COLO829 (cell line): ENCODE results near the gene POSTN.
"Not testable (repeated sequence)": the region's sequence is repeated elsewhere in the genome, so short reads cannot be mapped to it uniquely, and the experiment has no call there.

Experiments used
- DNase-seq: peaks from one replicate; pipeline ENCODE4 v3.0.0; 2012; ENCODE audit warnings: low spot score

Gene POSTN

DNA sequence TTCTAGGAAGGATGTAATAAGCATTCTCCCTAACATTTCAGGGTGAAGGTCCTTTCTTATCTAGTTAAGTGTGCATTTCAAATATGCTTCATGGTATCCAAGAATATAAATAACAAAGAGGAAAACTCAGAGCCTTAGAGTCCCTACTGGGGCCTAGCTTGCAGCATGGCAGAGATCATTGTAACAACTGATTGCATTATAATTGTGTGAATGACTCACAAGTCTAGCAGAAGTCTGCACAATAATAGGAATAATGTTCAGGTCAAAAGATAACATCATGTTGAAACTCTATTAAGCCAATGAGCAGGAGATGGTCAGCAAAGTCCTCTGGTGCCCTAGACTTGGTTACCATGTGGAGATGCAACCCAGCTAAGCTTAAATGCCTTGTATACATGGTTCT is 3.4 kb downstream of the POSTN start:
- DNase-seq, result no peak

DNA sequence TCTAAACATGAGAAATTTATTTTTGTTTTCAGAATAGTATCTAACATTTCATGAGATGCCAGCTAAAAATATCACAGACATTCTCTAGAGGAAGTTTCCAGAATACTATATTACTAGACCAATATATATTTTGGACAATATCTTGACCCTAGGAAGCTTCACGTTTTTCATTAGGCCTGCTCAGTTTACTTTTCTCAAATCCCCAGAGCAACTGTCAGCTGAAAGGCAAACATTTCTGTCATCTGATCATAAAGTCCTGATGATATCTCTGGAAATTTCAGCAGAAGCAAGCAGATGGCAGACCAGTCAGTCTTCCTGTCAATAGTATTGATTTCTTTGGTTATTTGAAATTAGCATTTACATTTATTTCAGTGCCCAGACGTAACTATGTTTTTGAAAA is 4.0 kb downstream of the POSTN start:
- no peak for DNase-seq

DNA sequence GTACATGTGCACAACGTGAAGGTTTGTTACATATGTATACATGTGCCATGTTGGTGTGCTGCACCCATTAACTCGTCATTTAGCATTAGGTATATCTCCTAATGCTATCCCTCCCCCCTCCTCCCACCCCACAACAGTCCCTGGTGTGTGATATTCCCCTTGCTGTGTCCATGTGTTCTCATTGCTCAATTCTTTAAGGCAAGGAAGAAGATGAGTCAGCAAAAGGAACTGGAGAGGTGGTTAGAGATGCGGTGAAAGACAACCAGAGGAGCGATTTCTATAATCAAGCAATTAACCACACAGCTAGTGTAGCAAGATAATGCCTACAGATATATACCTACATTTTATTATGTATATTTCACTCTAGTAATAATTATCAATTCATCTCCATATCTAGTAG is 9.2 kb downstream of the POSTN start:
- DNase-seq, result not testable (repeated sequence)

DNA sequence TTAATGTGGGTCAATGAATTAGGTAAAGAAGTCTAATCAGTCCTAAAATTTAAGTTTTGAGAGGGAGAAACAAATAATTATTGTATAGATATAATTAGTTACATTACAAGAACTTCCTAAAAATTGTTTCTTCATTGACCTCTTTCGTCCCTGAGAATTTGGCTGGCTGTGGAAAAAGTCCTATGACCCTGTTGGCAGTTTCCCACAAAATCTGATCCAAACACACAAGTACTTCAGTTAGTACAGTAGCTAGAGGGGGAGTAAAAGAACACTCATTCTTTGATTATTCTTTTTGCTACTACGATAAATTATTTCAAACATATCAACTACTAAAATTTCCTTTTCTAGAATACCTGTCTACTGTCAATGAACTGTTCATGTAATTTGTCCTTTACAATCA is 11.3 kb downstream of the POSTN start:
- peak; percentile 12 for DNase-seq

DNA sequence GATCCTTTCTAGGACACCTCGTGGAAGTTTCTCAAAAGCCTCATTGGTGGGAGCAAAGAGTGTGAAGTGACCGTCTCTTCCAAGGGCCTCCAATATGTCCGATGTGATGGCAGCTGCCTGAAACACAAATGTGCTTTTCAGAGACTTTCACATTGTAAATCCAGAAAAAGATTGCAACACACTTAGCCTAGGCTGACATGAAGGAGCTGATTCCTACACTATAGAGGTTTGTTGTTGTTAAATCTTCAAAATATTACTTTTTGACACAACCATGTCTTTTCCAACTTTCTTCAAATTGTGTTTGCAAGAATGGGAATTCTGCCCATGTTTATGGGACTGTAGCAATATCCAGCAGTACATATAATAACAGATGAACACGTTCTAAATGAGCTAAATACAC is 12.4 kb downstream of the POSTN start:
- no peak for DNase-seq

DNA sequence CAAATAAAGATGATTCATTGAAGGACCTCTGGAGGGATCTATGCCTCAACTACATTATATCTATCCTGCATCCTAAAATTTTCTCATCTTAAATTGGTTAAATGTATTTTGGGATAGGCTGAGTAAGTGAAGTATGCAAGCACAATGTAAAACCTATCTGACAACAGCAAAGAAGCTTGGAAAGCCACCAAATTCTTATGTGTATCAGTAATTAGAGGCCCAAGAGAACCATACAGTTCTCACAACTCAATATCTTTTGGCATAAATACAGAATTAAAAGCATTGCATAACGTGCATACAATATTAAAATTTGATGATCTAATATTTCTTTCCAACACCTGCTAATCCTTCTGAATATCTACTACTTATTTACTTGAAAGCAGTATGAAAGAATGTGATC is 13.0 kb downstream of the POSTN start:
- no peak for DNase-seq

DNA sequence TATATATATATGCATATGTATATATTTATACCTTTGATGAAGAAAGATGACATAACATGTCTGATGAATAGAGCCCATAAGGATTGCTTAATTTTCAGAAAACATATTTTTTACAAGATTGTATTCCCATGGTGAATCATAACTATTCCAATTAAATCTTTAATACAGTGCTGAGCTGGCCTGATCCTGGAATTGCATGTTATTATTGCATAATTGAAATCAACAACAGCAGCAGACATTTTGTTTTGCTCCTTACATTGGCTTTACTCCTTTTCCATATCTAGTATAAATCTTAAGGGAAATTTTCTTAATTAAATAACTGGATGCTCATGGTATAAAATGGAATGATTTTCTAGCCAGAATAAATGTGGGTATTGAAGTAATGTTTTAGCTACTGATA is 22.0 kb downstream of the POSTN start:
- DNase-seq, result no peak

DNA sequence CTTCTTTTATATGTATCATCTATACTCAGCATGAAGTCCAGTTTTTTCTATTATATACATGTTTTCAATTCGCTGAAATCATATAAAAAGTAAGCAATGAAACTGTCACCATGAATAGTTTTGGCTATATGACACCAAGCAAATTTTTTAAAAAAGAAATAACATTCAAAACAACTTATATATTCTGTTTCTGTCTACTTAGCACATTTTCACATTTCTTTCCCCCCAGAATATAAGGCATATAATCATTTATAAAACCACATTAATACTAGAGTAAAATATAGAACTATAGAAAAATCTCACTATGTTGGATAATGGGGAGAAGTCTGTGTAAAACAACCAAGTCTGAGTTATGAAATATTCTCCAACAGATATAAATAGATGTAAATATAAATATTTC is 33.1 kb downstream of the POSTN start:
- DNase-seq, result no peak

DNA sequence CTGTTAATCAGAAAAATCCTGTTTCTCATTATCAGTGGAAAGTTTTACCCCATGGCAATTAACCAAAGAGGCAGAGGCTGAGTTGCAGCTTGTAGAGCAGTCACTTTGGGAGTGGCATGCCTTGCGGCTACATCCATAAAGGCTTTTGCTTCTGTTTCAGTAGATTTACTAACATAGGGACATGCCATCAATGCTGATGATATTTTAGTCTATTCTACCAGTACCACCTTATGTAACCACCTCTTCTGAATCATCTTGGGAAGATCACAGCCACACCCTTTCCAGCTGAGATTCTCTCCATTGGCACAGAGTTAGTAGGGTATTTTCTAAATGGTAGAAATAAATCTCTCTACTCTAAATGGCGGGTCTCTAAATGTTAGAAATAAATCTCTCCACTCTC is 37.5 kb downstream of the POSTN start:
- no peak for DNase-seq

DNA sequence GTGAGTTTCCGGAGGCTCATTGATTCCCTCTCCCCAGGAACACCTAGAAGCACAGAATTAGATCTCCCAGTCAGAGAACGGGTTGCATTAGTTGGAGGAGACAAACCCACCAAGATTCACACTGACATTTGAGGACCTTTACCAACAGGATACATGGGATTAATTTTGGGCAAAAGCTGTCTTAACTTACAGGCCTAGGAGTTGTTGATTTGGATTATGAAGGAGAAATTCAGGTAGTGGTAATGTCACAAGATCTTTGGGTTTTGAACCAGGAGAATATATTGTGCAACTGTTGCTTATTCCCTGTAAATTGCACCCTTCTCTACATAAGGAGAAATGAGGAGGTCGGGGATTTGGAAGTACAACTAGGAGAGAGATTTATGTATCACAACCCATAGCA is 38.0 kb downstream of the POSTN start:
- no peak for DNase-seq

DNA sequence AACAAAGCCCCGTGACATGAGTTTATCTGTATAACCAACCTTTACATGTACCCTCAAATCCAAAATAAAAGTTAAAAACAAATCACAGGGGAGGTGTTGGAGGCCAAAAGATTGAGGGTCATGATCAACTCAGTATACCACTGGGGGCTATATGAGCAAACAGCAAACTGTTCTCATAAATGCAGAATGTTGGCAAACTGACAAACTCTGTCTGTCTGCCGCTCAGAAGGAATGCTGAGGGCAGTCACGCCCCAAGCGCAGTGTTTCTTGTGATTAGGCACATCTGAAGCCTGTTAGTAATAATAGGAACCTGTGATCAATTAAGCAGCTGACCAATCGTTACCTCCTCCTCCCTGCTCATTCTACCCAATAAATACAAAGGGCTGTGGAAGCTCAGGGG is 39.8 kb downstream of the POSTN start:
- DNase-seq, result not testable (repeated sequence)

DNA sequence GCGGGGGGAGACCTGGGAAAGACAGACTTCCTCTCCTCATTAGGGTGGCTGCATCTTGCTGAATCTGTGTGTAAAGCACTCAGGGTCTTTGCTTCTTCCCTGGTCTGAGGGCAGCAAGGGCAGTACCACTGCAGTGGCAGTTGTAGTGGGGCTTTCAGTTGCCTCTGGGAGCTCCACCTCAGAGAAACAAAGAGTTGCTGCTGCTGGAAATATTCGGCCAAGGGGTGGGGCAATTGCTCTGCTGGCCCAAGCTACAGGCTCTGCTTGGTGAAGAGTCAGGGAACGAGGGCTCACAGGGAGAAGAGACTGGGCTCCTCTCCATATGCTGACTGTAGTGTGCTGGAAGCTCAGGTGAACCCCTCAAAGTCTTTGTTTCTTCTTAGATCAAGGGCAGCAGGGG is 52.5 kb downstream of the POSTN start:
- DNase-seq, result no peak

DNA sequence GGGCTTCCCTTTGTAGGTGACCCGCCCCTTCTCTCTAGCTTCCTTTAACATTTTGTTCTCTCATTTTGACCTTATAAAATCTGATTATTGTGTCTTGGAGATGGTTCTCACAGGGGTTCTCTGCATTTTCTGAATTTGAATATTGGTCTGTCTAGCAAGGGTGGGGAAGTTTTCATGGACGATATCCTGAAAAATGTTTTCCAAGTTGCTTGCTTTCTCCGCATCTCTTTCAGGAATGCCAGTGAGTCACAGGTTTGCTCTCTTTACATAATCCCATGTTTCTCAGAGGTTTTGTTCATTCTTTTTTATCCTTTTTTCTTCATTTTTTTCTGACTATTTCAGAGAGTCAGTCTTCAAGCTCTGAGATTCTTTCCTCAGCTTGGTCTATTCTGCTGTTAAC is 53.6 kb downstream of the POSTN start:
- no peak for DNase-seq

DNA sequence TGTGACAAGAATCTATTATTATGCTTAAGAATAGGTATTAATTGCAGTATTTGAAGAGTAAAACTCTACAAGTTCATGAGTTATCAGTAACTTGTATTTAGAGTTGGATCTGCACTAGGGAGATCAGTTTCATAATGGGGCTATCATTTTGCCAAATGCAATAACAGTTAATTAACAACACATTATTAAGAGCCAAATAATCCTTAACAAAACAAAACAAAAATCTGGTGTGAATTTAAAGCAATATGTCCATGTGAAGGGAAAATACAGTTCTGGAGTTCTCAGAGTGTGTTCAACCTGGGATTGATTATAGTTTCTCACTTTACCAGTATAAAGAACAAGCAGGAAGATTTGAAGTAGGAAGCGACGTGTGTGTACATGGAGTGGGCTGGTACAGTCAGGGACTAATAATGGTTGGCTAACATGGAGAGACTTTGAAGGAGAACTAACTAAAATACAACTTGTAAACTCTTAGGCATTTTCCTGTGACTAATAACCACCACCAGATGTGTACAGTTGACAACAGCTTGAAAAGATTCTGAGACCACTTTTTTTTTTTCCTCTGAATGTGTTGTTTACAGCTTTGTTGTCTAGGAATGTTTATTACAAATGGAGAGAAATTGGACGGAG is 58.5 kb downstream of the POSTN start:
- DNase-seq, result no peak

DNA sequence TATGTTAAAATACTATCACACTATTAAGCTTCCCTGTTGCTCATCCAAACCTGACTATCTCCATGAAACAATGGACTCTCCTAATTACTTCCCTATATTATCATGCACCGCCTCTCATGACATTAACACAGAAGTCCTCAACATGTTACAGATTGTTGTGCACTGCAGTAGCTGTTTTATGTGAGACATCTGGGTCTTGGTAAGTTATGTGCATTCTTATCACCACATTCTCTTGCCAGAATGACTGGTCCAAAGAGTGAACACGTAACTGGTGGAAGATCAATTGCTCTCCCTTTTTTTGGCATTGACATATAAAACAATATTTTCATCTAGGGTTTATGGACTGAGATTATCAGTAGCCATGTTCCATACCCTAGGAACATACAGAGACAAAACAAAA is 59.4 kb downstream of the POSTN start:
- no peak for DNase-seq

DNA sequence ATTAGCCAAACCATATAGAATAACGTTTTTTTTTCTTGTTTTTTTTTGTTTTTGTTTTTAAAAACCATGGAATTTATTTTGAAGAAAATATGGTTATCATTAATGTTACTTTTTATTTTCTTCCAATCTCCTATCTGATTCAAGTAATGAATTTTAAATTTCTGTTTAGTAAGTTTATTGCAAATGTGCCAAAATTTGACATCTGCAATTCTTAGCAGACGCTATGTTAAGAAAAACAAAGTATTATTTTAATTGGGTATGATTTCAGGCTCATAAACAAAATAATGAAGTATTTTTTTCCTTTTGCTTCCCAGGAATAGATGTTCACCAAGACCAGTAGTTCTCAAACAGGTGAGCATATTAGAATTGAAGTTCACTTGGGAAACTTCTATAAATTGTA is 63.1 kb downstream of the POSTN start:
- no peak for DNase-seq

DNA sequence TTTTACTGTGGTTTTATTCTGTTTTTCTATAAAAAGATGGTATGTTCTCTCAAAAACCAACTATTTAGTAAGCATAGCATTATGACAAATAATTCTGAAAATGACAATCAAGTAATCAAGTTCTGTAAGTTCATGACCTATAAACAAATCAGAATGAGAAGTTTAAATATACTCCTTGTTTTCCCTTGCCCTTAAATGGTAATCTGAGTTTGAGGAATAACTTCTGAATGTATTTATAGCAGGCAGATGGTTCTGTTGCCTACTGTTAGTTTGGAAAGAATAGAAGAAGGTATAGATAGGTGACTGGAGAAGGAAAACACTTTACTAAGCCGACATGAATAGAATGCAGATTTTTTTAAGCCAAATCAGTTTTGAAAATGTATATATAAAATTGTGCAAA is 63.9 kb downstream of the POSTN start:
- no peak for DNase-seq

DNA sequence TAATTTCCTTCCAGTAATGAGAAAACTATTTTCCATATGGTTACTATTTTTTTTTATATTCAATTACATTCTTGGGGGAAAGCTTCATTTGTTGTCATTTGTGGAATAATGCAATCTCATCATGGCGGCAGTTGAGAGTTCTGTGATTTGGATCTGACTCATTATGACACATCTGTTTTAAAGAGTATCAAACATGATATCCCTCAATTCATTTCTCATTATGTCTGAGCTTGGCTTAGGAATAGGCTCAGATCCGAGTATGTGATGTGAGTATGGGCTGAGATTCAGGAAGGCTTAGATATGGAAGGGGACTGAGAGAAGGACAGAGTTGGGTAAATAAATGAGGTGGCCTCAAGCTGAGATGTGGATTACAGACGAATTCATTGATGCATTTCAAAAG is 64.4 kb downstream of the POSTN start:
- no peak for DNase-seq

DNA sequence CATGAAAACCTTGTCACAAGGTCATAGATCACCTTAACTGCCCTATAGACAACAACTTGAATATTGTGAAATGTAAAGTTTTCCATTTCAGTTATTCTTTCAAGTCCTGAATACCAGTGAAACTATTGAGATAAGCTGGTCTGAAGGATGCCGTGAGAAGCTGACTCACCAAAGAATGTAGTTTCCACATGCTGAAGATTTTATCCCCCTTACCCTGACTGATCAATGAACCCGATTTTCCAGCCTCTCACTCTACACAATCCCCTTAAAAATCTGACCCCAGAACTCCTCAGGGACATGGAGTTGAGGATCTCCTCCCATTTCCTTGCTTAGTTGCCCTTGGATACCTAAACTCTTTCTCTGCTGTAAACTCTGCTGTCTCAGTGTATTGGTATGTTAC is 67.5 kb downstream of the POSTN start:
- DNase-seq, result no peak

DNA sequence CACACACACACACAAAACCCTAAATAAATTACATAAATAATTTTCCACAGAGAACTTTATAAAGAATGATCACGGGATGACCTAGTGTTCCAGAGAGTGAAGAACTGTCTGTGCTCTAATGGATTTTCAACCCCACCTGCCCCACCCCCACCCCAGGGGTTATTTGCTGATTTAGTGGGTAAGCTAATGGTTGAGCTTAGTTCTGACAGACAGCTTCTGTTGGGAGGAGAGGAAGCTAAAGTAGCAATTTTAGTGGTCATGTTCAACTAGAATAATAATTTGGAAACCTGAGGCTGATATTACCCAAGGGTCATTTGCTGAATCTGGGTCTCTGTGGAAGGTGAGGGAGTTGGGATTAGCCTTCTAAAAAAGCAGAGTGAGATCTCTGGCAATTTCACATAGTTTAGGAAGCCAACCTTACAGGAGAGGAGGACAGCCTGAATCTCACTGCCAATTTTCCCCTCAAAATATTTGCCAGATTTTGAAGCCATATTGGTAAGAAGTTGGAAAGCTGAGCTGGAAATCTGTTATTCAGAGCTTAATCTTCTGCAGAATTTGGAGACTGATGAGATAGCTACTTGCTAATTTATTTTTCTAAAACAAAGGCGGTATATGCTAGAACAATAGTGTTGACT is 68.7 kb downstream of the POSTN start:
- DNase-seq, result no peak

DNA sequence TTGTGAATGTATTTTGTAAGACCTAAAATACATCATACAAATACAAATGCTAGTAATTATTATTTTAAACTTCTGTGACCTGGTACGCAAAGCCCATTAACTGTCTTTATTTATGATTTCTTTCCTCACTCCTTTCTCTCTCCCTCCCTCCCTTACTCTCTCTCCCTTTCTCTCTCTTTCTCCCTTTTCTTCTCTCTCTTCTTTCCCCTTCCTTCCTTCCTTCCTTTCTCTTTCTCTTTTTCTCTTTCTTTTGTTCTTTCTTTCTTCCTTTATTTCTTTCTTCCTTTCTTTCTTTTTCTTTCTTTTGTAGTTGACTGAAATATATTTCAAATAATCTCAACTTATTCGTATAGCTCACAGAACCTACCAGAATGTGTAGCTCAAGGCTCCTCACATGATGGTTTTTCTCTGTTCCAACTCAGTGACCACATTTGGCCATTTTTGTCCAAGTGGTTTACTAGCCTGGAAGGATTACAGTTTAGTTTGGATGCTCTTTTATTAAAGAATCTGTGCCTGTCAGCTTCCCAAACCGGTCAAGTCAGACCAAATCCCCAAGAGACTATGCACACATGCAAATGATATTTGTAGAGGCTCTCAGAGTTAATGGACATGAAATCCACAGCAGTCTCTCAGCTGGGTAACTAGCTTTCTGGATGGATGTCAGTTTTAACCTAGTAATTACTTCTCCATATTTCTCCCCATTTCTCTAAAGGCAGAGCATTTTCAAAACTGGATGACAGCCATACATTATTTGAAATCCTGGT is 71.7 kb downstream of the POSTN start:
- no peak for DNase-seq

DNA sequence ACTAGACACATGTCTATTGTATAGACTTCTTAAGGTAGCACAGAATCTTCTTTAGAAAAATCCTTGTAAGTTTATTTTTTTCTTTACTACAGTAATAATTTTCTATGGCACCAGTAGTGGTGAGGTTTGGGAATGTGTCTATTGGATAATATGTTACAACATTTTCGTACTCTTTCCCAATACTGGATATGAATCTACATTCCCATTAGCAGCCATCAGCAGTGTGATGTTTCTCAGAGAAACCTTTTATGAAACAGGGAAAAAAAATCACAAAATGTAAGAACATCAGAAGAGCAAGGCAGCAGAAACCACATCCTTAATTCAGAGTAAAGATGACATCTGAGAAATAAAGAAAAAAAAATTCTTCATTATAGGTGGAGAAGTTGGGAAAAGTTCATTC is 83.3 kb downstream of the POSTN start:
- no peak for DNase-seq
